IMR-90 (cell line): ENCODE measurements around the gene CRAMP1. TPM values are rescaled to one million over a fixed set of nuclear protein-coding genes. Genes with fewer than 3 reads are reported as not detected.

Experiments
- ATAC-seq: fragments of 200-7000 bp; cut with Tn5 transposase; 2 replicates; pipeline ENCODE4 v1.9.1; 2020; ENCODE audit warnings: low read depth, mild to moderate bottlenecking, moderate library complexity
- BruUV-seq: library from RNA; stranded (reverse); fragments of 400-500 nt; replicated peaks from 2 replicates; lab custom pipeline; 2021; lab: Mats Ljungman, UMichigan
- CTCF ChIA-PET: fragments of 300-600 bp; formaldehyde crosslinking; extraction: SDS; loops from one replicate; lab custom pipeline; 2021; ENCODE audit warnings: antibody characterized with exemption; lab: Yijun Ruan, JAX
- POLR2A ChIA-PET: fragments of 300-600 bp; sonication (Branson Sonifier 250); formaldehyde crosslinking; loops from one replicate; lab custom pipeline; 2022; ENCODE audit warnings: antibody characterized with exemption; ENCODE audit not compliant: unreplicated experiment; lab: Charles Lee
- DNase-seq: peaks from one replicate; pipeline ENCODE4 v3.0.0; 2013
- H2AFZ ChIP-seq: replicated peaks from 2 replicates; pipeline ENCODE3; 2013; ENCODE audit warnings: low read length, mild to moderate bottlenecking; ENCODE audit not compliant: poor library complexity
- H2AK5ac ChIP-seq: 2 replicates; pipeline ENCODE4 v1.6.1; 2013; ENCODE audit warnings: low read depth, low read length, inconsistent platforms
- H2AK9ac ChIP-seq: replicated peaks from 2 replicates; pipeline ENCODE3; 2013; ENCODE audit warnings: mild to moderate bottlenecking, low read depth, low read length, moderate library complexity; ENCODE audit not compliant: poor library complexity
- H2BK120ac ChIP-seq: 2 replicates; pipeline ENCODE4 v1.6.1; 2013; ENCODE audit warnings: low read depth, low read length, inconsistent platforms
- H2BK15ac ChIP-seq: 3 replicates; pipeline ENCODE4 v1.6.1; 2013; ENCODE audit warnings: low read depth, low read length, inconsistent platforms
- H2BK20ac ChIP-seq: 2 replicates; pipeline ENCODE4 v1.6.1; 2013; ENCODE audit warnings: low read depth, mild to moderate bottlenecking, inconsistent platforms, low read length, moderate library complexity
- H2BK5ac ChIP-seq: 2 replicates; pipeline ENCODE4 v1.6.1; 2013; ENCODE audit warnings: mild to moderate bottlenecking, low read depth, low read length, inconsistent platforms; ENCODE audit not compliant: poor library complexity, severe bottlenecking
- H3K14ac ChIP-seq: replicated peaks from 2 replicates; pipeline ENCODE4 v1.6.1; 2013; ENCODE audit warnings: low read depth, low read length, inconsistent platforms
- H3K18ac ChIP-seq: 2 replicates; pipeline ENCODE4 v1.6.1; 2013; ENCODE audit warnings: low read depth, low read length, control low read depth
- H3K23ac ChIP-seq: 2 replicates; pipeline ENCODE4 v1.6.1; 2013; ENCODE audit warnings: low read depth, low read length, inconsistent platforms
- H3K27ac ChIP-seq: 2 replicates; pipeline ENCODE4 v1.5.1; 2013; ENCODE audit warnings: mild to moderate bottlenecking, control low read depth, low read length; ENCODE audit not compliant: insufficient read depth
- H3K27me3 ChIP-seq: 2 replicates; pipeline ENCODE4 v1.6.1; 2013; ENCODE audit warnings: low read length; ENCODE audit not compliant: control insufficient read depth, insufficient read depth
- H3K36me3 ChIP-seq: 2 replicates; pipeline ENCODE4 v1.6.1; 2013; ENCODE audit warnings: low read length, mixed read lengths; ENCODE audit not compliant: control insufficient read depth, insufficient read depth
- H3K4ac ChIP-seq: 2 replicates; pipeline ENCODE4 v1.6.1; 2013; ENCODE audit warnings: low read depth, low read length, inconsistent platforms
- H3K4me1 ChIP-seq: 2 replicates; pipeline ENCODE4 v1.6.1; 2013; ENCODE audit warnings: low read length, mixed read lengths; ENCODE audit not compliant: control insufficient read depth, insufficient read depth
- H3K4me2 ChIP-seq: 2 replicates; pipeline ENCODE4 v1.6.1; 2013; ENCODE audit warnings: low read depth, mild to moderate bottlenecking, control low read depth, low read length, moderate library complexity
- H3K4me3 ChIP-seq: 2 replicates; pipeline ENCODE4 v1.5.1; 2013; ENCODE audit warnings: low read depth, mild to moderate bottlenecking, control low read depth, low read length, moderate library complexity; ENCODE audit not compliant: insufficient read depth
- H3K56ac ChIP-seq: 2 replicates; pipeline ENCODE4 v1.6.1; 2013; ENCODE audit warnings: low read length, inconsistent platforms; ENCODE audit not compliant: insufficient read depth; ENCODE audit errors: extremely low read depth
- H3K79me1 ChIP-seq, 2 experiments: 2 replicates each; pipeline ENCODE4 v1.6.1; 2013; ENCODE audit warnings: low read length in 2 of 2, inconsistent platforms in 1 of 2, low read depth in 1 of 2
- H3K9ac ChIP-seq: 2 replicates; pipeline ENCODE4 v1.6.1; 2013; ENCODE audit warnings: low read depth, low read length, control low read depth
- H3K9me1 ChIP-seq: 2 replicates; pipeline ENCODE4 v1.6.1; 2013; ENCODE audit warnings: low read length, inconsistent platforms; ENCODE audit not compliant: insufficient read depth
- H3K9me3 ChIP-seq: 2 replicates; pipeline ENCODE4 v1.6.1; 2013; ENCODE audit warnings: low read length; ENCODE audit not compliant: control insufficient read depth, insufficient read depth
- H4K20me1 ChIP-seq: 2 replicates; pipeline ENCODE4 v1.6.1; 2013; ENCODE audit warnings: low read length, inconsistent platforms; ENCODE audit not compliant: insufficient read depth
- H4K5ac ChIP-seq: 2 replicates; pipeline ENCODE4 v1.6.1; 2013; ENCODE audit warnings: mild to moderate bottlenecking, low read depth, low read length, control low read depth
- H4K8ac ChIP-seq, 2 experiments: 2 replicates each; pipeline ENCODE4 v1.6.1; 2013; ENCODE audit warnings: low read depth in 2 of 2, low read length in 2 of 2, control low read depth in 1 of 2, inconsistent platforms in 1 of 2
- H4K91ac ChIP-seq: 2 replicates; pipeline ENCODE4 v1.6.1; 2013; ENCODE audit warnings: low read depth, low read length, inconsistent platforms; ENCODE audit not compliant: insufficient read depth
- MAFK ChIP-seq: IDR thresholded peaks from 2 replicates; pipeline ENCODE4 v1.6.1; 2012; ENCODE audit warnings: low read depth, low read length, improper control_type of control experiment
- SMC3 ChIP-seq: fragments of 150-350 bp; IDR thresholded peaks from 2 replicates; pipeline ENCODE4 v1.6.1; 2016; ENCODE audit warnings: low read depth, mild to moderate bottlenecking, antibody characterized with exemption, low read length, moderate library complexity
- WGBS, 2 experiments: methylation state at CpG; one replicate each; pipeline versions ENCODE4 v1.1.5 to v1.1.7; 2013; ENCODE audit warnings: missing lambda C conversion rate in 2 of 2; ENCODE audit not compliant: insufficient read length in 1 of 2; ENCODE audit errors: extremely low coverage in 2 of 2; 5-methylcytosine and 5-hydroxymethylcytosine counted together
- dilution Hi-C: fragments of 300-500 bp; cut with HindIII; formaldehyde crosslinking; loops from one replicate; pipeline ENCODE4 v1.14.3; 2018; ENCODE audit warnings: low sequenced_read_pairs; ENCODE audit not compliant: unreplicated experiment
- in situ Hi-C: fragments of 300-500 bp; cut with MboI; formaldehyde crosslinking; loops from 3 replicates; pipeline ENCODE4 v1.14.3; 2019; ENCODE audit warnings: low sequenced_read_pairs, inconsistent platforms, mixed read lengths
- intact Hi-C: fragments of 100-400 bp; cut with micrococcal nuclease; formaldehyde crosslinking; loops from 2 replicates; pipeline ENCODE4 v1.10.0; 2022
- polyA plus RNA-seq, 3 experiments: library from polyadenylated mRNA; depleted of rRNA; stranded (reverse); fragments of >200 nt; gene quantifications; 2 replicates each; pipeline ENCODE4 v1.2.3, GENCODE V29; 2012; ENCODE audit warnings: low replicate concordance in 1 of 3
- total RNA-seq: library from RNA; depleted of rRNA; stranded (reverse); fragments of >200 nt; gene quantifications from 2 replicates; pipeline ENCODE4 v1.2.3, GENCODE V29; 2012

The CRAMP1 gene
- total and polyA plus RNA-seq, 2 of the 4 experiments (the other 2 are of a cell fraction) = 3.2 to 12.0 TPM

- 90% methylated on average over 2 of the region's 6 CpGs; no CpG with 5 or more reads in 1 of the 2 experiments for WGBS, 2 experiments
Observed at GRCh38 chr16:1626327-1626726, 14.2 kb downstream of the CRAMP1 start.

More at GRCh38 chr16:1626327-1626726, 14.2 kb downstream of the CRAMP1 start:
- H2BK15ac ChIP-seq = no peak overlapping the region
- no peak overlapping the region for H2BK5ac ChIP-seq
- ATAC-seq (no peak), DNase-seq (no peak)
- no peak overlapping the region for H2AFZ ChIP-seq
- H3K36me3 ChIP-seq = peaks cover 40% of the 10 kb centered on the region
- no peaks in the 10 kb centered on the region for H3K4me1 ChIP-seq
- no peak overlapping the region for H3K23ac ChIP-seq
- no peak overlapping the region for H2AK5ac ChIP-seq
- intact Hi-C loops = no loop called here
- POLR2A ChIA-PET = no interaction called here
- H2BK20ac ChIP-seq = no peak overlapping the region
- no peak overlapping the region for H3K4me2 ChIP-seq
- H3K9me3 ChIP-seq = no peaks in the 10 kb centered on the region
- H2BK120ac ChIP-seq = no peak overlapping the region
- no peak overlapping the region for H3K56ac ChIP-seq
- no peak overlapping the region for H4K5ac ChIP-seq
- TF ChIP-seq MAFK (0 out of 2 replicates have a peak, but pooled peaks have one; percentile 33), SMC3 (no peak)
- no peak overlapping the region for H4K8ac ChIP-seq
- peaks cover 83% of the 10 kb centered on the region for H4K20me1 ChIP-seq
- H3K9ac ChIP-seq = no peak overlapping the region
- H3K79me1 ChIP-seq = peaks cover 29 to 82% of the 10 kb centered on the region in 2 experiments
- no peak overlapping the region for H3K4me3 ChIP-seq
- no peak overlapping the region for H3K27ac ChIP-seq
- no peak overlapping the region for H2AK9ac ChIP-seq
- no TSS peak for BruUV-seq
- CTCF ChIA-PET = no interaction called here
- H4K91ac ChIP-seq = no peak overlapping the region
- no peaks in the 10 kb centered on the region for H3K27me3 ChIP-seq
- H3K14ac ChIP-seq = no peak overlapping the region
- dilution Hi-C loops = no loop called here
- in situ Hi-C loops = no loop called here
- H3K4ac ChIP-seq = no peak overlapping the region
- no peak overlapping the region for H3K18ac ChIP-seq
- no peaks in the 10 kb centered on the region; the same call in none of the 2 replicates for H3K9me1 ChIP-seq
